ENCODE measurements around the gene RUSF1.

DNA sequence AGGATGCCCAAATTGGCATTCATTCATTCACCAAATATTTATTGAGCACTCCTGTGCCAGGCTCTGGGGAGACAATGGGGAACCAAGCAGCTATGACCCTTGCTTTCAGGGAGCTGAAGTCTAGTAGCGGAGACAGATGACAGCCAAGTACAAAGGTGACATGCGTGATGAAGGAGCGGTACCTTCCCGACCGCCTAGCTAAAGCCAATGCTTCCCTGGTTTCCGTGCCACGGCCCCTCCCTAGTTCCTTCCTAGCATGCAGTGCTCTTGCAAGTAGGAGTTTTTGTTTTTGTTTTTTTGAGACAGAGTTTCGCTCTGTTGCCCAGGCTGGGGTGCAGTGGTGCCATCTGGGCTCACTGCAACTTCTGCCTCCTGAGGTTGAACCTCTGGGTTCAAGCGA is 28.4 kb downstream of the RUSF1 start:
- TF ChIP-seq ZNF274 (IDR thresholded peaks at IDR 0.05; ENCODE audit: low read depth, low read length) (no peak), SUZ12 (IDR thresholded peaks at IDR 0.05; ENCODE audit: extremely low read depth, insufficient read depth, insufficient read length) (no peak), YY1 (IDR thresholded peaks at IDR 0.05; ENCODE audit: insufficient read depth, insufficient read length) (no peak)
